OCI-LY3 (cell line): ENCODE results near the gene DNMT3A.

Experiments used
- H2AFZ ChIP-seq: fragments of 200-600, 300-600 bp; shearing (Covaris generic); 2 replicates; pipeline ENCODE4 v1.6.0; 2014; ENCODE audit warnings: antibody characterized with exemption, low read depth, low read length
- H3K27ac ChIP-seq: fragments of 200-600, 300-600 bp; sonication (generic); 2 replicates; pipeline ENCODE4 v1.5.1; 2014; ENCODE audit warnings: mild to moderate bottlenecking, low read length, moderate library complexity, mixed read lengths
- H3K27me3 ChIP-seq: fragments of 200-600, 300-600 bp; sonication (generic); 2 replicates; pipeline ENCODE4 v1.6.1; 2014; ENCODE audit warnings: low read depth, low read length, mixed read lengths
- H3K36me3 ChIP-seq: fragments of 200-600, 300-600 bp; sonication (generic); replicated peaks from 2 replicates; pipeline ENCODE3; 2014; ENCODE audit warnings: low read depth, low read length, mixed read lengths
- H3K4me1 ChIP-seq: fragments of 300-600, 200-600 bp; sonication (generic); 2 replicates; pipeline ENCODE4 v1.6.1; 2014; ENCODE audit warnings: low read length, mixed read lengths
- H3K4me2 ChIP-seq: fragments of 200-600, 300-600 bp; sonication (generic); 2 replicates; pipeline ENCODE4 v1.6.1; 2014; ENCODE audit warnings: low read length, mixed read lengths
- H3K4me3 ChIP-seq: fragments of 300-600, 200-600 bp; sonication (generic); 2 replicates; pipeline ENCODE4 v1.5.1; 2014; ENCODE audit warnings: antibody characterized with exemption, mild to moderate bottlenecking, low read length, moderate library complexity
- H3K79me2 ChIP-seq: fragments of 300-600, 200-600 bp; shearing (Covaris generic); 2 replicates; pipeline ENCODE4 v1.6.1; 2014; ENCODE audit warnings: mild to moderate bottlenecking, low read length, mixed read lengths
- H3K9ac ChIP-seq: fragments of 300-600, 200-600 bp; shearing (Covaris generic); 2 replicates; pipeline ENCODE4 v1.6.0; 2014; ENCODE audit warnings: mild to moderate bottlenecking, low read length, moderate library complexity
- H3K9me3 ChIP-seq: fragments of 200-600, 300-600 bp; shearing (Covaris generic); 2 replicates; pipeline ENCODE4 v1.6.1; 2014; ENCODE audit warnings: low read length, mixed read lengths; ENCODE audit not compliant: insufficient read depth
- H4K20me1 ChIP-seq: fragments of 200-600, 300-600 bp; sonication (generic); 2 replicates; pipeline ENCODE4 v1.6.1; 2016; ENCODE audit warnings: low read length, mixed read lengths; ENCODE audit not compliant: insufficient read depth
- EZH2phosphoT487 ChIP-seq: fragments of 200-600 bp; shearing (Covaris generic); IDR thresholded peaks from 2 replicates; pipeline ENCODE4 v1.6.1; 2018; ENCODE audit warnings: antibody characterized with exemption, mixed run types, low read depth
- TF ChIP-seq, protein P1 (sequence below): fragments of 200-600, 300-600 bp; sonication (generic); IDR thresholded peaks from 2 replicates; pipeline ENCODE4 v1.5.1; 2014; ENCODE audit warnings: antibody characterized with exemption, low read length, low read depth

The DNMT3A gene

GRCh38 chr2:25293958-25294562 is 47.7 kb downstream of the DNMT3A start:
- Histone ChIP-seq H3K9me3 (no peaks in the 10 kb centered on the region), H3K4me2 (peak overlapping the region; percentile 71), H3K79me2 (no peaks in the 10 kb centered on the region), H2AFZ (no peak overlapping the region), H3K9ac (no peak overlapping the region), H3K27me3 (peaks cover 10% of the 10 kb centered on the region; the same call in 1 of the 2 replicates), H3K4me1 (peaks cover 17% of the 10 kb centered on the region), H4K20me1 (peaks cover 3% of the 10 kb centered on the region; the same call in 1 of the 2 replicates), H3K36me3 (no peaks in the 10 kb centered on the region), H3K27ac (no peak overlapping the region), H3K4me3 (no peak overlapping the region)
- TF ChIP-seq EZH2phosphoT487 = no peak
- TF ChIP-seq, protein P1, sequence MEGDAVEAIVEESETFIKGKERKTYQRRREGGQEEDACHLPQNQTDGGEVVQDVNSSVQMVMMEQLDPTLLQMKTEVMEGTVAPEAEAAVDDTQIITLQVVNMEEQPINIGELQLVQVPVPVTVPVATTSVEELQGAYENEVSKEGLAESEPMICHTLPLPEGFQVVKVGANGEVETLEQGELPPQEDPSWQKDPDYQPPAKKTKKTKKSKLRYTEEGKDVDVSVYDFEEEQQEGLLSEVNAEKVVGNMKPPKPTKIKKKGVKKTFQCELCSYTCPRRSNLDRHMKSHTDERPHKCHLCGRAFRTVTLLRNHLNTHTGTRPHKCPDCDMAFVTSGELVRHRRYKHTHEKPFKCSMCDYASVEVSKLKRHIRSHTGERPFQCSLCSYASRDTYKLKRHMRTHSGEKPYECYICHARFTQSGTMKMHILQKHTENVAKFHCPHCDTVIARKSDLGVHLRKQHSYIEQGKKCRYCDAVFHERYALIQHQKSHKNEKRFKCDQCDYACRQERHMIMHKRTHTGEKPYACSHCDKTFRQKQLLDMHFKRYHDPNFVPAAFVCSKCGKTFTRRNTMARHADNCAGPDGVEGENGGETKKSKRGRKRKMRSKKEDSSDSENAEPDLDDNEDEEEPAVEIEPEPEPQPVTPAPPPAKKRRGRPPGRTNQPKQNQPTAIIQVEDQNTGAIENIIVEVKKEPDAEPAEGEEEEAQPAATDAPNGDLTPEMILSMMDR = no peak

DNA sequence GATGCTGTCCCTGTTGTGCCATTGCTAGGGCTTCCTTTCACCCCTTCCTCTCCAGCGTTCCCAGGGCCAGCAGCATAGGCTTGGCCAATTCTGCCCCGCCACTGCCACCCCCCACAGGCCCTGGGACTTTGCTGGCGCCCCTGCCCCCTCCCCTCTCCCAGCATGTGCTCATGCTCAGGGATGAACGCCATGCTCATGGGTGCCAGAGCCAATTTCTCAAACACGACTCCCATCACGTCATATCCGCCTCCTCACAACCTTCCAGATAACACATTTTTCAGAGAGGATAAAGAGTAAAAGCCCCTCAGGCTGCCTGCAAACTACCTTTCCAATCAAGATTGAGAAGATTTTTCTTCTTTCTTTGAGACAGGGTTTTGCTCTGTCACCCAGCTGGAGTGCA is 48.6 kb downstream of the DNMT3A start:
- H3K79me2 ChIP-seq = no peaks in the 10 kb centered on the region
- H3K36me3 ChIP-seq = no peaks in the 10 kb centered on the region
- no peak overlapping the region for H3K9ac ChIP-seq
- no peak overlapping the region for H2AFZ ChIP-seq
- no peaks in the 10 kb centered on the region for H4K20me1 ChIP-seq
- peaks cover 17% of the 10 kb centered on the region for H3K4me1 ChIP-seq
- no peaks in the 10 kb centered on the region for H3K9me3 ChIP-seq
- H3K4me3 ChIP-seq = no peak overlapping the region
- H3K4me2 ChIP-seq = no peak overlapping the region
- H3K27me3 ChIP-seq = 0 out of 2 replicates have a peak, but pooled peaks cover 1% of the 10 kb centered on the region
- no peak for TF ChIP-seq EZH2phosphoT487
- TF ChIP-seq, protein P1 = no peak
- no peak overlapping the region for H3K27ac ChIP-seq

GRCh38 chr2:25292408-25292807 is 49.3 kb downstream of the DNMT3A start:
- TF ChIP-seq EZH2phosphoT487 = no peak
- TF ChIP-seq, protein P1 = no peak
- Histone ChIP-seq H3K4me2 (no peak overlapping the region), H3K4me1 (peaks cover 21% of the 10 kb centered on the region), H3K79me2 (no peaks in the 10 kb centered on the region), H4K20me1 (no peaks in the 10 kb centered on the region), H3K9ac (no peak overlapping the region), H3K36me3 (no peaks in the 10 kb centered on the region), H3K9me3 (no peaks in the 10 kb centered on the region), H3K27me3 (no peaks in the 10 kb centered on the region), H3K4me3 (no peak overlapping the region), H2AFZ (no peak overlapping the region), H3K27ac (no peak overlapping the region)

GRCh38 chr2:25290811-25291495 is 50.8 kb downstream of the DNMT3A start:
- Histone ChIP-seq H3K79me2 (no peaks in the 10 kb centered on the region), H3K4me1 (peaks cover 36% of the 10 kb centered on the region), H2AFZ (no peak overlapping the region), H3K9ac (no peak overlapping the region), H3K27me3 (no peaks in the 10 kb centered on the region), H3K27ac (no peak overlapping the region), H3K9me3 (no peaks in the 10 kb centered on the region), H3K4me3 (no peak overlapping the region), H3K4me2 (no peak overlapping the region), H3K36me3 (no peaks in the 10 kb centered on the region), H4K20me1 (no peaks in the 10 kb centered on the region)
- no peak for TF ChIP-seq EZH2phosphoT487
- TF ChIP-seq, protein P1 = no peak
